HL-60 (cell line): ENCODE measurements around the gene TYR.

Source experiments
- DNase-seq, 2 experiments: peaks; one replicate each; pipeline ENCODE4 v3.0.0-alpha.2; 2010 to 2020; ENCODE audit warnings: low read depth in 1 of 2, low spot score in 1 of 2
- H3K27ac ChIP-seq: fragments of 250-450 bp; sonication (Bioruptor Pico); replicated peaks from 2 replicates; pipeline ENCODE4 v1.5.1; 2020; ENCODE audit warnings: mild to moderate bottlenecking, moderate library complexity
- H3K27me3 ChIP-seq: fragments of 250-450 bp; sonication (Bioruptor Pico); 2 replicates; pipeline ENCODE4 v1.5.1; 2021; ENCODE audit warnings: mild to moderate bottlenecking, moderate library complexity; ENCODE audit not compliant: insufficient read depth, poor library complexity, severe bottlenecking
- H3K4me3 ChIP-seq: replicated peaks from 2 replicates; pipeline ENCODE4 v1.5.1; 2011; ENCODE audit warnings: mild to moderate bottlenecking, control low read depth, low read length; ENCODE audit not compliant: insufficient read depth
- GABPA ChIP-seq: IDR thresholded peaks from 2 replicates; pipeline ENCODE4 v1.6.1; 2012; ENCODE audit warnings: low read depth
- POLR2AphosphoS5 ChIP-seq: IDR thresholded peaks from 2 replicates; pipeline ENCODE4 v1.6.1; 2012; ENCODE audit warnings: low read depth
- REST ChIP-seq: IDR thresholded peaks from 2 replicates; pipeline ENCODE4 v1.6.1; 2012; ENCODE audit warnings: low read depth; ENCODE audit not compliant: insufficient replicate concordance
- SPI1 ChIP-seq: IDR thresholded peaks from 2 replicates; pipeline ENCODE4 v1.6.1; 2012; ENCODE audit warnings: low read depth, mild to moderate bottlenecking, borderline replicate concordance
- TF ChIP-seq, protein P1 (sequence below): IDR thresholded peaks from one replicate; pipeline ENCODE4 v1.5.1; 2011; ENCODE audit warnings: low read length, control low read depth, inconsistent platforms; ENCODE audit not compliant: insufficient read depth

Gene TYR

GRCh38 chr11:89176938-89177337 is 737 bp upstream of the TYR start:
- DNase-seq = no peak
- Histone ChIP-seq H3K27ac (no peak overlapping the region), H3K27me3 (no peaks in the 10 kb centered on the region), H3K4me3 (no peak overlapping the region)
- TF ChIP-seq, protein P1, sequence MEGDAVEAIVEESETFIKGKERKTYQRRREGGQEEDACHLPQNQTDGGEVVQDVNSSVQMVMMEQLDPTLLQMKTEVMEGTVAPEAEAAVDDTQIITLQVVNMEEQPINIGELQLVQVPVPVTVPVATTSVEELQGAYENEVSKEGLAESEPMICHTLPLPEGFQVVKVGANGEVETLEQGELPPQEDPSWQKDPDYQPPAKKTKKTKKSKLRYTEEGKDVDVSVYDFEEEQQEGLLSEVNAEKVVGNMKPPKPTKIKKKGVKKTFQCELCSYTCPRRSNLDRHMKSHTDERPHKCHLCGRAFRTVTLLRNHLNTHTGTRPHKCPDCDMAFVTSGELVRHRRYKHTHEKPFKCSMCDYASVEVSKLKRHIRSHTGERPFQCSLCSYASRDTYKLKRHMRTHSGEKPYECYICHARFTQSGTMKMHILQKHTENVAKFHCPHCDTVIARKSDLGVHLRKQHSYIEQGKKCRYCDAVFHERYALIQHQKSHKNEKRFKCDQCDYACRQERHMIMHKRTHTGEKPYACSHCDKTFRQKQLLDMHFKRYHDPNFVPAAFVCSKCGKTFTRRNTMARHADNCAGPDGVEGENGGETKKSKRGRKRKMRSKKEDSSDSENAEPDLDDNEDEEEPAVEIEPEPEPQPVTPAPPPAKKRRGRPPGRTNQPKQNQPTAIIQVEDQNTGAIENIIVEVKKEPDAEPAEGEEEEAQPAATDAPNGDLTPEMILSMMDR = no peak
- TF ChIP-seq GABPA (no peak), REST (no peak), POLR2AphosphoS5 (no peak), SPI1 (no peak)

- DNase-seq = no peak
- Histone ChIP-seq H3K27ac (no peak overlapping the region), H3K27me3 (no peaks in the 10 kb centered on the region), H3K4me3 (no peak overlapping the region)
- TF ChIP-seq POLR2AphosphoS5 = no peak
Measured at GRCh38 chr11:89181111-89181510, 3.4 kb downstream of the TYR start.

GRCh38 chr11:89182773-89183518 is 5.3 kb downstream of the TYR start:
- TF ChIP-seq POLR2AphosphoS5 (no peak), REST (no peak), SPI1 (no peak), GABPA (no peak)
- TF ChIP-seq, protein P1 = no peak
- DNase-seq = no peak
- Histone ChIP-seq H3K4me3 (no peak overlapping the region), H3K27me3 (no peaks in the 10 kb centered on the region), H3K27ac (no peak overlapping the region)

DNA sequence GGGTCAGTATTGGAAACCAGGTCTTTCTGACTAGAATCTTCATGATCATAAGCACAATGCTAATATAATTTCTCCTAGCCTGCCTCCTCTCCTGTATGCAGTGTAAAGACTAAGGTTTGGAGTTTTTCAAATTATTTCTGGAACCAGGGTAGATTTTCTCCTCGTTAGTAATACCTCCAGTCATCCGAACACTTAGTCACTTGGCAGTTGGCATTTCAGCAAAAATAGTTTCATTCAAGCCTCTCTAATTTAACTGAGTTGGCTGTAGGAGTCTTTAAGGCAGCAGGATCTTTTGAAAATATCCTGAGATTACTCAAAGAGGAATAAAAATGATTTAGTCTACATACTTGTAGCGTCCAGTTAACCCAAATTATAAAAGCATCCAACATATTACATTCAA is 6.3 kb downstream of the TYR start:
- no peak for DNase-seq
- TF ChIP-seq POLR2AphosphoS5 = no peak
- TF ChIP-seq GABPA = no peak
- TF ChIP-seq, protein P1 = no peak
- no peak for TF ChIP-seq REST
- no peak for TF ChIP-seq SPI1
- Histone ChIP-seq H3K27me3 (no peaks in the 10 kb centered on the region), H3K27ac (no peak overlapping the region), H3K4me3 (no peak overlapping the region)
